H1 (cell line): ENCODE results near the gene STXBP6. TPM values are rescaled to one million over a fixed set of nuclear protein-coding genes. Genes with fewer than 3 reads are reported as not detected.

Experiments used
- CTCF ChIA-PET: fragments of 300-600 bp; sonication (Branson Sonifier 250); formaldehyde crosslinking; loops from one replicate; lab custom pipeline; 2021; ENCODE audit not compliant: partially characterized antibody; lab: Charles Lee
- POLR2A ChIA-PET: fragments of 300-600 bp; sonication (Branson Sonifier 250); formaldehyde crosslinking; loops from one replicate; lab custom pipeline; 2021; ENCODE audit warnings: inconsistent platforms; ENCODE audit not compliant: partially characterized antibody; lab: Charles Lee
- DNase-seq, 2 experiments: peaks; one replicate each; pipeline versions ENCODE4 v3.0.0 to v3.0.0-alpha.2; 2010 to 2022; ENCODE audit warnings: low spot score in 2 of 2, low read depth in 1 of 2, mixed read lengths in 1 of 2
- FAIRE-seq: peaks from 2 replicates; lab custom pipeline; 2011; peaks lifted over from hg19 to GRCh38; lab: Jason Lieb, UNC
- H2AFZ ChIP-seq: 2 replicates; pipeline ENCODE4 v1.8.1; 2012; ENCODE audit warnings: low read length, inconsistent platforms
- H2AK5ac ChIP-seq: 2 replicates; pipeline ENCODE4 v1.6.1; 2013; ENCODE audit warnings: low read depth, low read length
- H2BK120ac ChIP-seq: replicated peaks from 2 replicates; pipeline ENCODE3; 2013; ENCODE audit warnings: low read depth, low read length, inconsistent platforms
- H2BK12ac ChIP-seq: 2 replicates; pipeline ENCODE4 v1.6.1; 2013; ENCODE audit warnings: low read depth, low read length
- H2BK15ac ChIP-seq: 2 replicates; pipeline ENCODE4 v1.6.1; 2013; ENCODE audit warnings: low read length
- H2BK20ac ChIP-seq: 2 replicates; pipeline ENCODE4 v1.6.1; 2013; ENCODE audit warnings: low read length
- H2BK5ac ChIP-seq: 2 replicates; pipeline ENCODE4 v1.6.1; 2013; ENCODE audit warnings: low read depth, low read length
- H3K14ac ChIP-seq: 2 replicates; pipeline ENCODE4 v1.6.1; 2013; ENCODE audit warnings: inconsistent platforms; ENCODE audit not compliant: insufficient read length
- H3K18ac ChIP-seq: 2 replicates; pipeline ENCODE4 v1.6.1; 2013; ENCODE audit warnings: low read length; ENCODE audit errors: extremely low read depth
- H3K23ac ChIP-seq: 2 replicates; pipeline ENCODE4 v1.6.1; 2013; ENCODE audit warnings: inconsistent platforms; ENCODE audit not compliant: insufficient read length
- H3K23me2 ChIP-seq: 2 replicates; pipeline ENCODE4 v1.6.1; 2013; ENCODE audit warnings: low read depth, low read length
- H3K27ac ChIP-seq: 2 replicates; pipeline ENCODE4 v1.6.1; 2011; ENCODE audit warnings: low read depth, low read length, inconsistent platforms
- H3K27me3 ChIP-seq, 4 experiments: replicated peaks in 1 of 4; 1 replicate in 1 of 4; 2 replicates in 3 of 4; pipeline versions ENCODE4 v1.6.1 to v1.8.1; 2011 to 2013; ENCODE audit warnings: low read length in 3 of 4, mild to moderate bottlenecking in 3 of 4, inconsistent platforms in 2 of 4, mixed read lengths in 2 of 4, moderate library complexity in 1 of 4; ENCODE audit not compliant: control insufficient read depth in 3 of 4, insufficient read depth in 3 of 4; ENCODE audit errors: extremely low read depth in 1 of 4
- H3K36me3 ChIP-seq, 4 experiments: 2 replicates each; pipeline versions ENCODE4 v1.6.1 to v1.8.1; 2011 to 2013; ENCODE audit warnings: mild to moderate bottlenecking in 4 of 4, low read length in 3 of 4, moderate library complexity in 2 of 4, control low read depth in 1 of 4, inconsistent platforms in 1 of 4; ENCODE audit not compliant: insufficient read depth in 4 of 4, control insufficient read depth in 2 of 4
- H3K4ac ChIP-seq: replicated peaks from 2 replicates; pipeline ENCODE3; 2013; ENCODE audit warnings: low read length, low read depth, mixed read lengths, inconsistent platforms; ENCODE audit not compliant: insufficient read length
- H3K4me1 ChIP-seq, 4 experiments: replicated peaks in 1 of 4; 1 replicate in 1 of 4; 2 replicates in 3 of 4; pipeline versions ENCODE4 v1.6.1 to v1.8.1; 2011 to 2013; ENCODE audit warnings: low read length in 3 of 4, inconsistent platforms in 2 of 4, mixed read lengths in 1 of 4; ENCODE audit not compliant: insufficient read depth in 4 of 4, control insufficient read depth in 3 of 4
- H3K4me2 ChIP-seq, 2 experiments: 2 replicates each; pipeline versions ENCODE4 v1.6.1 to v1.8.1; 2011 to 2013; ENCODE audit warnings: low read depth in 2 of 2, low read length in 2 of 2, control low read depth in 1 of 2, inconsistent platforms in 1 of 2, mild to moderate bottlenecking in 1 of 2; ENCODE audit not compliant: insufficient read depth in 1 of 2
- H3K4me3 ChIP-seq, 4 experiments: fragments of 200-600, 300-600 bp in 1 of 4; sonication (generic), shearing (Covaris generic), sonication (Bioruptor Twin) in 1 of 4; 2 replicates each; pipeline versions ENCODE4 v1.5.1 to v1.8.1; 2011 to 2016; ENCODE audit warnings: low read length in 4 of 4, low read depth in 3 of 4, control low read depth in 2 of 4, inconsistent platforms in 2 of 4, mild to moderate bottlenecking in 2 of 4, mixed read lengths in 1 of 4, moderate library complexity in 1 of 4; ENCODE audit not compliant: insufficient read depth in 2 of 4; ENCODE audit errors: extremely low read depth in 1 of 4
- H3K56ac ChIP-seq: replicated peaks from 2 replicates; pipeline ENCODE3; 2013; ENCODE audit warnings: low read depth, mild to moderate bottlenecking, mixed read lengths, low read length, inconsistent platforms; ENCODE audit not compliant: insufficient read length
- H3K79me1 ChIP-seq: 2 replicates; pipeline ENCODE4 v1.6.1; 2013; ENCODE audit warnings: low read depth, low read length, control low read depth
- H3K79me2 ChIP-seq, 2 experiments: 2 replicates each; pipeline versions ENCODE4 v1.6.1 to v1.8.1; 2012 to 2013; ENCODE audit warnings: low read length in 2 of 2, mild to moderate bottlenecking in 2 of 2, inconsistent platforms in 1 of 2; ENCODE audit not compliant: insufficient read depth in 2 of 2, control insufficient read depth in 1 of 2
- H3K9ac ChIP-seq, 4 experiments: replicated peaks in 1 of 4; 1 replicate in 1 of 4; 2 replicates in 3 of 4; pipeline versions ENCODE4 v1.6.1 to v1.8.1; 2011 to 2013; ENCODE audit warnings: low read depth in 3 of 4, low read length in 3 of 4, control low read depth in 2 of 4, mild to moderate bottlenecking in 2 of 4, moderate library complexity in 2 of 4, inconsistent platforms in 1 of 4; ENCODE audit errors: extremely low read depth in 1 of 4
- H3K9me3 ChIP-seq, 2 experiments: 2 replicates each; pipeline versions ENCODE4 v1.6.1 to v1.8.1; 2012 to 2013; ENCODE audit warnings: mild to moderate bottlenecking in 2 of 2, moderate library complexity in 2 of 2, control low read depth in 1 of 2, inconsistent platforms in 1 of 2, low read depth in 1 of 2, low read length in 1 of 2, mixed read lengths in 1 of 2; ENCODE audit not compliant: insufficient read depth in 2 of 2
- H4K20me1 ChIP-seq, 2 experiments: replicated peaks in 1 of 2; 2 replicates each; pipeline versions ENCODE3 to v1.8.1; 2011 to 2013; ENCODE audit warnings: inconsistent platforms in 2 of 2, low read length in 2 of 2, mild to moderate bottlenecking in 1 of 2; ENCODE audit not compliant: insufficient read depth in 2 of 2, control insufficient read depth in 1 of 2
- H4K5ac ChIP-seq: 2 replicates; pipeline ENCODE4 v1.6.1; 2013; ENCODE audit warnings: low read length, low read depth, mixed read lengths, inconsistent platforms; ENCODE audit not compliant: insufficient read length
- H4K8ac ChIP-seq: 2 replicates; pipeline ENCODE4 v1.8.0; 2013; ENCODE audit warnings: mild to moderate bottlenecking, moderate library complexity, low read length, inconsistent platforms; ENCODE audit not compliant: insufficient read depth; ENCODE audit errors: extremely low read depth
- H4K91ac ChIP-seq: replicated peaks from 2 replicates; pipeline ENCODE3; 2013; ENCODE audit warnings: low read length, mixed read lengths, inconsistent platforms; ENCODE audit not compliant: insufficient read length
- BACH1 ChIP-seq: IDR thresholded peaks from 2 replicates; pipeline ENCODE4 v1.6.1; 2012; ENCODE audit warnings: low read length, improper control_type of control experiment
- CBX5 ChIP-seq: fragments of 300-800, 300-1000 bp; sonication (generic); IDR thresholded peaks from 2 replicates; pipeline ENCODE4 v1.7.1; 2016; ENCODE audit warnings: antibody characterized with exemption, low read length, low read depth
- CEBPB ChIP-seq: IDR thresholded peaks from 2 replicates; pipeline ENCODE4 v1.6.1; 2012; ENCODE audit warnings: low read depth, low read length
- EGR1 ChIP-seq: IDR thresholded peaks from 2 replicates; pipeline ENCODE4 v1.6.1; 2011; ENCODE audit warnings: low read depth, low read length, borderline replicate concordance
- GABPA ChIP-seq: IDR thresholded peaks from 2 replicates; pipeline ENCODE4 v1.6.1; 2011; ENCODE audit warnings: mild to moderate bottlenecking, low read length, moderate library complexity, borderline replicate concordance; ENCODE audit not compliant: insufficient read depth
- HDAC2 ChIP-seq, 2 experiments: fragments of 300-600 bp in 1 of 2; sonication (generic) in 1 of 2; IDR thresholded peaks; 2 replicates each; pipeline ENCODE4 v1.6.1; 2011 to 2012; ENCODE audit warnings: low read depth in 2 of 2, low read length in 2 of 2, mild to moderate bottlenecking in 2 of 2, moderate library complexity in 2 of 2, borderline replicate concordance in 1 of 2, inconsistent platforms in 1 of 2
- KDM1A ChIP-seq: fragments of 200-600, 300-600 bp; sonication (generic); IDR thresholded peaks from 2 replicates; pipeline ENCODE4 v1.7.1; 2016; ENCODE audit warnings: mild to moderate bottlenecking, low read length, borderline replicate concordance
- PHF8 ChIP-seq: fragments of 200-600 bp; sonication (generic); conservative IDR thresholded peaks from 2 replicates; pipeline ENCODE4 v1.7.1; 2012; ENCODE audit warnings: low read depth, mild to moderate bottlenecking, inconsistent platforms, low read length, moderate library complexity
- RAD21 ChIP-seq, 2 experiments: IDR thresholded peaks in 1 of 2; conservative IDR thresholded peaks in 1 of 2; 2 replicates each; pipeline ENCODE4 v1.6.1; 2011; ENCODE audit warnings: low read depth in 2 of 2, low read length in 2 of 2, improper control_type of control experiment in 1 of 2, inconsistent platforms in 1 of 2, mild to moderate bottlenecking in 1 of 2, moderate library complexity in 1 of 2
- RBBP5 ChIP-seq: IDR thresholded peaks from 2 replicates; pipeline ENCODE4 v1.7.1; 2012; ENCODE audit warnings: low read depth, mild to moderate bottlenecking, inconsistent platforms, low read length, moderate library complexity, borderline replicate concordance
- RXRA ChIP-seq: IDR thresholded peaks from 2 replicates; pipeline ENCODE4 v1.6.1; 2011; ENCODE audit warnings: low read depth, mild to moderate bottlenecking, low read length, moderate library complexity; ENCODE audit not compliant: insufficient read depth
- SIRT6 ChIP-seq: IDR thresholded peaks from one replicate; pipeline ENCODE4 v1.7.1; 2012; ENCODE audit warnings: low read length, inconsistent platforms
- YY1 ChIP-seq: IDR thresholded peaks from 2 replicates; pipeline ENCODE4 v1.6.1; 2011; ENCODE audit warnings: low read depth, mild to moderate bottlenecking, low read length
- WGBS, 2 experiments: shearing (Covaris generic) in 1 of 2; methylation state at CpG; one replicate each; pipeline versions ENCODE4 v1.1.6 to v1.1.7; 2013 to 2015; ENCODE audit warnings: low lambda C conversion rate in 2 of 2, mixed read lengths in 2 of 2, inconsistent platforms in 1 of 2, low coverage in 1 of 2, missing lambda C conversion rate in 1 of 2; ENCODE audit not compliant: insufficient replicate concordance in 2 of 2, insufficient coverage in 1 of 2, insufficient read length in 1 of 2; ENCODE audit errors: extremely low coverage in 1 of 2, missing lambda C conversion rate in 1 of 2; 5-methylcytosine and 5-hydroxymethylcytosine counted together
- polyA plus RNA-seq, 7 experiments: library from polyadenylated mRNA; depleted of rRNA in 3 of 7; stranded (reverse) in 5 of 7; unstranded in 2 of 7; fragments of >200 nt in 5 of 7; fragments of 200-250 nt in 2 of 7; gene quantifications; 1 replicate in 5 of 7; 2 replicates in 1 of 7; 4 replicates in 1 of 7; pipeline versions ENCODE4 v1.2.1 to v1.2.3, GENCODE V29; 2011 to 2013; ENCODE audit warnings: missing spikeins in 2 of 7, mixed read lengths in 2 of 7
- total RNA-seq: library from RNA; stranded (reverse); fragmentation: NEBNext Ultra II Directional; extraction: Animal tissue kit (Norgen Biotek cat#: 25700); gene quantifications from 2 replicates; pipeline ENCODE4 v1.2.1, GENCODE V29; 2021

Gene STXBP6
- total and polyA plus RNA-seq, 2 of the 8 experiments (the other 6 are each of a cell fraction or from before 2014, with no cell fraction given): 9.4 to 18.1 TPM

DNA sequence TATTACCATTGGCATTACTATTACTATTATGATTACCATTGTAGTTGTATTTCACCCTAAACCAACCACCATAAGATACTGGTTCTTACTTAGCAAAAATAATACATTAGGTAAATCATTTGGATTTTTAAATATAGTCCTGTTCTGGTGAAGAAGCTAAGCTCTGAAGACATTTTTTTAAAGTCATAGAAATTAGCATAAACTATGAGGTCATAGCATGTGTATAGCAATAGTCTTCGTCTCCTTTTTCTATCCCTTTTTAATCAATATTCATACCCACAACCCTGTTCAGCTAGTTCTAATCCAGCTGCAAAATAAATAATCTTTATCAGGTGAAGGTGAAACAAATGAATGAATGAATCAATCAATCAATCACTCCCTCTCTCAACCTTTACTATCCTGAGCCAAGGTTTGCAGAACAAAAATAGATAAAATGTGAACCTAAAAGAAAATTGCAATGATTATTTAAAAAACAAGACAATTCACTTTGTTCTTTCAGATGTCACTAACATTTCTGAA, 134.5 kb downstream of the STXBP6 start:
- no peak overlapping the region for H2BK120ac ChIP-seq
- H3K27ac ChIP-seq: no peak overlapping the region
- WGBS, 2 experiments: 93% methylated on average over 1 of the region's 1 CpG; no CpG with 5 or more reads in 1 of the 2 experiments
- no peak overlapping the region for H3K23ac ChIP-seq
- H3K14ac ChIP-seq: no peak overlapping the region
- H3K4me1 ChIP-seq: peaks cover 0 to 3% (median 0%) of the 10 kb centered on the region in 4 experiments; a peak in 1 of 7 replicates
- no peak overlapping the region for H3K4ac ChIP-seq
- H2BK15ac ChIP-seq: no peak overlapping the region
- no peaks in the 10 kb centered on the region for H3K9me3 ChIP-seq
- no peaks in the 10 kb centered on the region for H3K79me1 ChIP-seq
- no peaks in the 10 kb centered on the region for H3K27me3 ChIP-seq
- ChIA-PET CTCF (interaction anchor here (1.5 to 1.7 kb wide), 2 partner anchors 37 to 109 kb away, joined by 3 read pairs; no protein-coding TSS in a partner anchor), POLR2A (no interaction called here)
- no peaks in the 10 kb centered on the region for H4K20me1 ChIP-seq
- H2AK5ac ChIP-seq: no peak overlapping the region
- H2AFZ ChIP-seq: no peak overlapping the region
- FAIRE-seq (no peak), DNase-seq (no peak)
- no peak overlapping the region for H2BK12ac ChIP-seq
- no peak overlapping the region for H4K8ac ChIP-seq
- no peak overlapping the region for H3K9ac ChIP-seq
- no peak overlapping the region for H3K4me2 ChIP-seq
- H3K79me2 ChIP-seq: no peaks in the 10 kb centered on the region
- no peak overlapping the region for H4K5ac ChIP-seq
- H3K23me2 ChIP-seq: no peaks in the 10 kb centered on the region
- H2BK20ac ChIP-seq: no peak overlapping the region
- no peak overlapping the region for H2BK5ac ChIP-seq
- H3K4me3 ChIP-seq: no peak overlapping the region
- no peak overlapping the region for H3K56ac ChIP-seq
- no peaks in the 10 kb centered on the region for H3K36me3 ChIP-seq
- no peak overlapping the region for H4K91ac ChIP-seq
- no peak overlapping the region for H3K18ac ChIP-seq
- TF ChIP-seq KDM1A (no peak), CEBPB (no peak), HDAC2 (IDR thresholded peaks at IDR 0.05; ENCODE audit: borderline replicate concordance in 1 of 2, low read depth in 2 of 2, low read length in 2 of 2) (no peak), PHF8 (no peak), RAD21 (IDR thresholded peaks at IDR 0.05 in 1 of 2, conservative IDR thresholded peaks at IDR 0.05 in 1 of 2; ENCODE audit: low read depth in 2 of 2, low read length in 2 of 2) (no peak), SIRT6 (no peak), RXRA (no peak), BACH1 (no peak), CBX5 (no peak), YY1 (no peak), GABPA (no peak), RBBP5 (no peak), EGR1 (no peak)
